Esophagus muscularis mucosa (tissue), 4 donors: ENCODE results near the gene GTF2IRD1. TPM values are rescaled to one million over a fixed set of nuclear protein-coding genes. Genes with fewer than 3 reads are reported as not detected.
"Not testable (repeated sequence)": the region's sequence is repeated elsewhere in the genome, so short reads cannot be mapped to it uniquely, and the experiment has no call there.

Experiments used
- DNase-seq: peaks from one replicate; pipeline ENCODE4 v3.0.0-alpha.2; 2017; ENCODE audit errors: extremely low spot score
- H3K27ac ChIP-seq, 4 donors: fragments of 200-600 bp; sonication (generic); replicated peaks in 1 of 4; 1 replicate in 3 of 4; 2 replicates in 1 of 4; pipeline ENCODE4 v1.5.1; 2016 to 2019; ENCODE audit warnings: mild to moderate bottlenecking in 1 of 4
- H3K27me3 ChIP-seq, 4 donors: fragments of 200-600 bp; sonication (generic); one replicate each; pipeline versions ENCODE4 v1.5.1 to v1.6.0; 2016 to 2019
- H3K36me3 ChIP-seq, 4 donors: fragments of 200-600 bp; sonication (generic); one replicate each; pipeline ENCODE4 v1.5.1; 2016 to 2019
- H3K4me1 ChIP-seq, 4 donors: fragments of 200-600 bp; sonication (generic); one replicate each; pipeline ENCODE4 v1.5.1; 2016 to 2019
- H3K4me3 ChIP-seq, 4 donors: fragments of 200-600 bp; sonication (generic); 1 replicate in 2 of 4; 2 replicates in 2 of 4; pipeline ENCODE4 v1.5.1; 2016 to 2019; ENCODE audit warnings: mild to moderate bottlenecking in 4 of 4, moderate library complexity in 1 of 4
- H3K9me3 ChIP-seq, 4 donors: fragments of 200-600 bp; sonication (generic); 1 replicate in 3 of 4; 2 replicates in 1 of 4; pipeline ENCODE4 v1.5.1; 2016 to 2019
- CTCF ChIP-seq, 3 experiments: fragments of 200-600 bp in 2 of 3; fragments of 450-650 bp in 1 of 3; sonication (generic) in 2 of 3; IDR thresholded peaks; one replicate each; pipeline ENCODE4 v1.5.1; 2017 to 2019; ENCODE audit warnings: antibody characterized with exemption in 3 of 3, mild to moderate bottlenecking in 2 of 3, moderate library complexity in 1 of 3
- EP300 ChIP-seq: sonication (generic); formaldehyde crosslinking; IDR thresholded peaks from one replicate; pipeline ENCODE4 v1.6.1; 2017; ENCODE audit warnings: antibody characterized with exemption
- POLR2A ChIP-seq: fragments of 450-650 bp; IDR thresholded peaks from one replicate; pipeline ENCODE4 v1.6.1; 2017; ENCODE audit warnings: antibody characterized with exemption, moderate library complexity, mild to moderate bottlenecking, low read depth
- POLR2AphosphoS5 ChIP-seq, 2 donors: sonication (generic); formaldehyde crosslinking; IDR thresholded peaks; one replicate each; pipeline ENCODE4 v1.6.1; 2017; ENCODE audit warnings: antibody characterized with exemption in 2 of 2
- WGBS: methylation state at CpG from one replicate; pipeline ENCODE4 v1.1.5; 2018; 5-methylcytosine and 5-hydroxymethylcytosine counted together
- intact Hi-C: fragments of 100-400 bp; cut with DNase I; formaldehyde crosslinking; loops from one replicate; pipeline ENCODE4 v1.15.1; 2023
- small RNA-seq, 3 donors: library from RNA; depleted of rRNA; stranded (forward); fragments of <200 nt; gene quantifications; one replicate each; pipeline ENCODE3, GENCODE V24; 2016
- total RNA-seq, 4 donors: library from RNA; depleted of rRNA; stranded (reverse); fragments of >200 nt; gene quantifications; one replicate each; pipeline versions ENCODE4 v1.1.0 to v1.2.1, GENCODE V29; 2016

Gene GTF2IRD1
- total RNA-seq, 4 donors from 2014 or later = 20.8 to 24.0 (median 22.0) TPM

GRCh38 chr7:74633451-74633921 is 179.8 kb downstream of the GTF2IRD1 start:
- H3K36me3 ChIP-seq = no peaks in the 10 kb centered on the region
- 91% methylated on average over 9 of the region's 9 CpGs for WGBS
- intact Hi-C loops = no loop called here
- H3K4me1 ChIP-seq = peaks cover 0 to 22% (median 19%) of the 10 kb centered on the region in 4 donors
- H3K9me3 ChIP-seq = no peaks in the 10 kb centered on the region
- TF ChIP-seq POLR2A (no peak), EP300 (no peak), POLR2AphosphoS5 (IDR thresholded peaks at IDR 0.05) (no peak), CTCF (IDR thresholded peaks at IDR 0.05) (no peak)
- no peak overlapping the region for H3K27ac ChIP-seq
- no peak overlapping the region for H3K4me3 ChIP-seq
- no peaks in the 10 kb centered on the region for H3K27me3 ChIP-seq
- no peak for DNase-seq

GRCh38 chr7:74637745-74638144 is 184.0 kb downstream of the GTF2IRD1 start:
- no peaks in the 10 kb centered on the region for H3K36me3 ChIP-seq
- TF ChIP-seq POLR2A (no peak), EP300 (no peak), CTCF (IDR thresholded peaks at IDR 0.05) (no peak), POLR2AphosphoS5 (IDR thresholded peaks at IDR 0.05) (no peak)
- H3K9me3 ChIP-seq = no peaks in the 10 kb centered on the region
- DNase-seq = no peak
- no peak overlapping the region for H3K27ac ChIP-seq
- intact Hi-C loops = no loop called here
- no peaks in the 10 kb centered on the region for H3K27me3 ChIP-seq
- H3K4me3 ChIP-seq = no peak overlapping the region
- 100% methylated on average over 7 of the region's 7 CpGs for WGBS
- peaks cover 0 to 20% (median 15%) of the 10 kb centered on the region in 4 donors for H3K4me1 ChIP-seq

- H3K9me3 ChIP-seq, H3K4me1 ChIP-seq, intact Hi-C loops, H3K36me3 ChIP-seq, H3K27me3 ChIP-seq, DNase-seq, H3K27ac ChIP-seq: not testable (repeated sequence)
- H3K4me3 ChIP-seq = peak overlapping the region; percentile 8 to 36 (median 32)
- WGBS = 30% methylated on average over 11 of the region's 11 CpGs
Observed at GRCh38 chr7:74650055-74650454, 196.3 kb downstream of the GTF2IRD1 start.

GRCh38 chr7:74650493-74651132 is 196.9 kb downstream of the GTF2IRD1 start:
- H3K27me3 ChIP-seq, DNase-seq, H3K27ac ChIP-seq, H3K36me3 ChIP-seq, intact Hi-C loops, H3K9me3 ChIP-seq: not testable (repeated sequence)
- H3K4me3 ChIP-seq = peak overlapping the region in 1 of 4 donors; percentile 28
- H3K4me1 ChIP-seq = peaks cover 4 to 10% (median 8%) of the 10 kb centered on the region in 4 donors
- 76% methylated on average over 6 of the region's 9 CpGs for WGBS

- H3K27ac ChIP-seq, DNase-seq, H3K27me3 ChIP-seq, H3K9me3 ChIP-seq, intact Hi-C loops, H3K4me3 ChIP-seq, H3K36me3 ChIP-seq: not testable (repeated sequence)
- 82% methylated on average over 12 of the region's 12 CpGs for WGBS
- H3K4me1 ChIP-seq = peaks cover 6 to 15% (median 13%) of the 10 kb centered on the region in 4 donors
Observed at GRCh38 chr7:74651133-74651504, 197.4 kb downstream of the GTF2IRD1 start.

Small RNA genes within 50 kb of the gene (small RNA-seq; reads per million reads assigned to genes)
- 0 reads per million in 3 donors for gene RNA5SP233

Other genes with a start within 250 kb of the GTF2IRD1 start
- gene LAT2, start 243.9 kb upstream of the GTF2IRD1 start, total RNA-seq = 10 to 100 TPM in 1 of 4 donors, 1 to 10 TPM in 3; 3.1 to 11.8 (median 5.7) TPM
- gene RFC2, start 199.5 kb upstream of the GTF2IRD1 start, total RNA-seq = 10 to 100 TPM in 3 of 4 donors, 1 to 10 TPM in 1; 7.5 to 18.7 (median 14.9) TPM
- gene CLIP2, start 164.5 kb upstream of the GTF2IRD1 start, total RNA-seq = 10 to 100 TPM; 25.5 to 44.3 (median 37.1) TPM
- 100 to 1,000 TPM; 101 to 169 (median 136) TPM for gene GTF2I, start 203.8 kb downstream of the GTF2IRD1 start, total RNA-seq